Fibroblast of skin of left quadriceps (primary cell): ENCODE measurements around the gene SIRT4.

Experiments
- DNase-seq, 2 experiments: peaks; one replicate each; pipeline ENCODE4 v3.0.0-alpha.2; 2013; ENCODE audit warnings: low read depth in 2 of 2

Gene SIRT4

DNA sequence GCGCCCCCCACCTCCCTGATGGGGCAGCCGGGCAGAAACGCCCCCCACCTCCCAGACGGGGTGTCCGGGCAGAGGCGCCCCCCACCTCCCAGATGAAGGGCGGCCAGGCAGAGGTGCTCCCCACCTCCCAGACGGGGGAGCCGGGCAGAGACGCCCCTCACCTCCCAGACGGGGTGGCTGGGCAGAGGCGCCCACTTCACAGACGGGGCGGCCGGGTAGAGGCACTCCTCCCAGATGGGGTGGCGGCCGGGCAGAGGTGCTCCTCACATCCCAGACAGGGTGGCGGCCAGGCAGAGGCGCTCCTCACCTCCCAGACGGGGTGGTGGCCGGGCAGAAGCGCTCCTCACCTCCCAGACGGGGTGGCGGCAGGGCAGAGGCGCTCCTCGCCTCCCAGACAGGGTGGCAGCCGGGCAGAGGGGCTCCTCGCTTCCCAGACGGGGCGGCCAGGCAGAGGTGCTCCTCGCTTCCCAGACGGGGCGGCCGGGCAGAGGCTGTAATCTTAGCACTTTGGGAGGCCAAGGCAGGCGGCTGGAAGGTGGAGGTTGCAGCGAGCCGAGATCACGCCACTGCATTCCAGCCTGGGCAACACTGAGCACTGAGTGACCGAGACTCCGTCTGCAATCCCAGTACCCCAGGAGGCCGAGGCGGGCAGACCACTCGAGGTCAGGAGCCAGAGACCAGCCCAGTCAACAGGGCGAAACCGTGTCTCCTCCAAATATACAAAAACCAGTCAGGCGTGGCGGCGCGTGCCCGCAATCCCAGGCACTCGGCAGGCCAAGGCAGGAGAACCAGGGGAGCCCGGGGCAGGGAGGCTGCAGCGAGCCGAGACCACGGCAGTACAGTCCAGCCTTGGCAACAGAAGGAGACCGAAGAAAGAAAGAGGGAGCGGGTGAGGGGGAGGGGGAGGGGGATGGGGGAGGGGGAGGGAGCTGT is 23.7 kb upstream of the SIRT4 start:
- DNase-seq, result no peak

DNA sequence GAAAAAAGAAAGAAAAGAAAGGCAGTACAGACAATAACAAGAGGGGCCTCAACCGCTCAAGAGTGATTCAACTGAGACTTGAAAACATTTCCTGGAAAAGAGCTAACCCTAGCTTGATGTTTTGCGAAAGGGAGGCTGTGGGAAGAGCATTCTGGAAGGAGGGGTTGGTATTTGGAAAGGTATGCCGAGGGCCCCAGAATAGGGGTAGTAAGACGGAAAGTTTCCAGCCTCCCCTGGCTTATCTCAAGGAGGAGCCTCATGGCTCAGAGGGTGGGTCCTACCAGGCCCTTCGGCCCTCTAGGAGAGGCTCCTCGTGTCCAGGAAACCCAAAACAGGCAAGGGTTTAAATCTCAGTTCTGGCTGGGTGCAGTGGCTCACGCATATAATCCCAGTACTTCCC is 18.8 kb upstream of the SIRT4 start:
- no peak for DNase-seq

DNA sequence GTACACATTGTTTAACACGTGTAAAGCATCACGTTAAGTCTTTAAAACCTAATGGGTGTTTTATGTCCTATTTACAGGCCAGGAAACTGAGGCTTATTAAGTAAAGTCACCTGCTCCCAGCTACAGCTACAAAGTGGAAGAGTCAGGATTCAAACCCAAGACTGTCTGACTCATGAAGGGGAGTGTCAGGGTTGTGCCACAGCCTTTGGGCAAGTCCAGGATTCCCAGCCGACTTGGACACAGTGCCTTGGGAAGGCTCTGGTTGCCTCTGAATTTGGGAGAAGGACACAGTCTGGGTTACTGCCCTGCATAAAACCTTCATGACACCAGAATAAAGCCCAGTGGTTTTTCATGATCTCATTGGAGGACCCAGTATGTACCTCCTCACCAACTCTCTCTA is 17.7 kb upstream of the SIRT4 start:
- DNase-seq, result no peak

- no peak for DNase-seq
Measured at GRCh38 chr12:120286768-120287490, 15.2 kb upstream of the SIRT4 start.

DNA sequence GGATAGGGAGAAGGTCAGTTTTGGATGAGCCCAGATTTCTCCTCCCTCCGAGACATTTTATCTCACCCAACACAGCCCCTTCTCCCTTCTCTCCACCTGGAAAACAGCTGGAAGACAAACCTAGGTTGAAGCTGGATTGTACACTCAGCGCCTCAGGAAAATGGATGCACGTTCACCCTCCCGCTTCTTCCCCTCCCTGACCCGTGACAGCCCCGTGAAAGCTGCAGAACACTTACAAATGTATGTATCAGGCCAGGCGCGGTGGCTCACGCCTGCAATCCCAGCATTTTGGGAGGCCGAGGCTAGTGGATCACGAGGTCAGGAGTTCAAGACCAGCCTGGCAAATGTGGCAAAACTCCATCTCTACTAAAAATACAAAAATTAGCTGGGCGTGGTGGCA is 14.6 kb upstream of the SIRT4 start:
- DNase-seq, result no peak

GRCh38 chr12:120290609-120291305 is 11.4 kb upstream of the SIRT4 start:
- no peak for DNase-seq

GRCh38 chr12:120292411-120292660 is 9.8 kb upstream of the SIRT4 start:
- no peak for DNase-seq

- peak; percentile 97 to 98 for DNase-seq
Measured at GRCh38 chr12:120292661-120293531, 9.2 kb upstream of the SIRT4 start, which contains the start of gene RNU4-1. TSS of gene RNU4-1 (minus strand) at chr12:120293237.

- no peak for DNase-seq
Measured at GRCh38 chr12:120314220-120314619, 12.1 kb downstream of the SIRT4 start.

DNA sequence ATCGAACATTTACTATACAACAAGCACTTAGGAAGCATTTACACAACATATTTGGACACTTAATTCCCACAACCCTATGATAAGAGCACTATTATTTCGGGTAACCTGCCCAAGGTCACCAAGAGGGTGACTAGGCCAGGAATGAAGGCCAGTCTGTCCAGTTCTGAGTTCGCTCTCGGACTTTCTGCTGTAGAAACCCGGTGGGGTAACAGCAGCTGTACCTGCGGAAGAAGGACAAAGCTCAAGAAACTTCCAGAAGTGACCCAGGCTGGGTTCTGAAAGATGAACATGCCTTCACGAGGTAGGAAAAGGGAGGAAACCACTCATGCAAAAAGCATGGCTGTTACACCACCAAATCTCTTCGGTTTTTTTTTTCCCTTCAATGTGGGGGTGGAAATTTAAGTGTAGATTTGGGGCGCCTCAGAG is 14.7 kb downstream of the SIRT4 start:
- DNase-seq, result no peak

DNA sequence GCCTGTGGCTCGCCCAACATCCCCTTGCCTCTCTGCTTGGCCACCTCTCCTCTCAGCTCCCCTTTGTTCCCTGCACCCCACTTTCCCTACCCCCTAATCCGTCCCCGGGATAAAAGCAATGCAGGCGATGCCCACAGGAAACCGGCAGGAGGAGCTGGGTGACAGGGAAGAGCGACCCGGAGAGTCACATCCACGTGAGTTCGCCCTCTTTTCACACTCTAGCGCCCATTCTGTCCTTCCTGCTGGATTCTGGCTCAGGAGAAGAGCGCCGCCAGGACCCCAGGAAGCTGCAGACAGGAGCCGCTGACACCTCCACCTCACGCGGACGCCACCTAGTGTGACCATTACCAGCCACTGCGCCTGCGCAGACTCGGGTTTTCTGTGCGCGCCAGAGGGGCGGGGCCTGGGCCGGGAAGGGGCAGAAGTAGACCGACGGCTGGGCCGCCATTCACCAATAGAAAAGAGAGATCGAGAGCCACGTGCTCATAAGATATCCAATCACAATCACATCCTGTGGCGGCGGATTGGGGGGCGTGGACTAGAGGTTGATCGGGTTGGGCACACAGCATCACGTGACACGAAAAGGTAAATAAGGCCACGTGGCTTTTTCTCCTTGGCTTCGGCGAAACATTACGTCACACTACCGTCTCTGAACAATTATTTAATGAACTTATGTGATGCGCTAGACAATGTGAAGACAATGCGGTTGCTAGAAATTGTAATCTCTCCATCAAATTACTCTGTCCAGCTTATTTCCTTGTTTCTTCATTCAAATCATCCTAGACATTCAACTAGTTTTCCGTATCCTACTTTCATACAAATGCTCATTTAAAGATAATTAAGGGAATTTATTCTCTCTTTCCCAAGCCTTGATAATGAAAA is 15.3 kb downstream of the SIRT4 start:
- DNase-seq, result peak; percentile 99

- DNase-seq, result no peak
Measured at GRCh38 chr12:120321382-120322202, 19.5 kb downstream of the SIRT4 start.

DNA sequence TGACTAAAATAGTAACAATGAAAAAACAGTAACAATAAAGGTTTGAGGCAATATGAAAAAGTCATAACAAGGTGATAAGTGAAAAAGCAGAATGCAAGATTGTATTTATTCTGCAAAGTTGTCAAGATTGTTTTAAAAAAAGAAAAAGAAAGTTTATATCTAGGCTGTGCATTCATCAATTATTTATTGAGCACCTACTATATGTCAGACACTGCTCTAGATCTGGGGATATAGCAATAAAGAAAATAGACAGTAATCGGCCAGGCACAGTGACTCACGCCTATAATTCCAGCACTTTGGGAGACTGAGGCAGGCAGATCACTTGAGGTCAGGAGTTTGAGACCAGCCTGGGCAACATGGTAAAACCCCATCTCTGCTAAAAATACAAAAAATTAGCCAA is 21.7 kb downstream of the SIRT4 start:
- DNase-seq, result no peak

- no peak for DNase-seq
Measured at GRCh38 chr12:120324841-120325417, 22.8 kb downstream of the SIRT4 start.

DNA sequence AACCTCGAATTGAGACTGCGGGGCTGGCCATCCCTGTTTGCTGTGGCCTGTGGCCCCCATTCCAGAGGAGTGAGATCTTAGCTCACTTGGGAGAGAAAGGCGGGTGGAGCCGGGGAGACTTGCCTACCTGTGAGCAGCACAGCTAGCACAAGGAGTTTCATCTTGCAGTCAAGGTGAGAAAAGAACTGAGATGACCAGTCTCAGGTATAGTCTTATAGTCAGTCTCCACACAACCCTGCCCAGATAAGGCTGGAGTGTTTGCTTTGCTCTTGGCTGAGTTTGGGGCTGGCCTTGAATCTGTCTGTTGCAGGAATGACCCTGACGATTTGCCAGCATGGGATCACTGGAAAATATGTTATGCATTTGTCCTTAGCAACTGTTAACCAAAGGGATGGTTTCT is 25.5 kb downstream of the SIRT4 start, which contains the start of gene PLA2G1B:
PLA2G1B (minus strand) TSS at position 187 of the 400 bp plus-strand sequence; CDS start at position 161, 26 bp downstream.
- DNase-seq, result no peak

- DNase-seq, result no peak
Measured at GRCh38 chr12:120328228-120328627, 26.1 kb downstream of the SIRT4 start.

- DNase-seq, result no peak
Measured at GRCh38 chr12:120331390-120331789, 29.3 kb downstream of the SIRT4 start.

- no peak for DNase-seq
Measured at GRCh38 chr12:120332041-120332440, 29.9 kb downstream of the SIRT4 start.

DNA sequence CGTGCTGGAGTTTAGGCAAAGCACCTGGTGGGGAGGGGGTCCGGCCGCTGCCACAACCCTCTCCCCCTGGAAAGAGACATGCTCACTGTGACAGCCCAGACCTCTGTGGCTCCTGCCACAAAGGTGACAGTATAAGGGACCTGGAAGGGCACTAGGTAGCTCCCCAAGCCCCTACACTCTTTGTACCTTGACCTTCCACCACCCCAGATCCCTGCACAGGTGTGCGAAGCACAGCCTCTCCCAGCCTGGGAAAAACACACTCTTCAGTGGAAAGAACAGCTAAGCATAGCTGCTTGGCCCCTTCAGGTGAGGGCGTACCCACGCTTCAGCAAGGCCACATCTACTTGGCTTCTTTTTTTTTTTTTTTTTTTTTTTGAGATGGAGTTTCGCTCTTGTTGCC is 30.4 kb downstream of the SIRT4 start:
- DNase-seq, result no peak
